ENCODE results near the gene ZMIZ1.

ZMIZ1 gene

DNA sequence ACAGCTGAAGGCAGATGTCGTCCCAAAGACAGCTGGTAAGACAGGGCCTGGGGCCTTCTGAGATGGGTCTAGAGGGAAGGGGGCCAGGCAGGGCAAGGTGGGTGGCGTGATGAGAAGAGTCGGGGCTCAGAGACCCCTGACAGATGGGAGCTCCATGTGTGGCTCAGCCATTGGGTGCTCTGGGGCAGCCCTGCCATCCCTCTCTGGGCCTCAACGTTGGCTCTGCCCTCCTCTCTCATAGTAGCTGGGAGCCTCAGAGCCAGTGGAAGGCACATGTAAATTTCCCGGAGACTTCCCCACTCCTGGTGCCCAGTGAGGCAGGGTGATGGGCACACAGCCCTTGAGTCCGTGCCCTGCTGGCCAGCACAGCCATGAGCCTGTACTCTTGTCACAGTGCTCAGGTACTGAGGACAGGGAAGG is 280.3 kb downstream of the ZMIZ1 start:
- DNase-seq: peak; percentile 35

GRCh38 chr10:79349766-79350406 is 281.1 kb downstream of the ZMIZ1 start:
- DNase-seq: no peak

GRCh38 chr10:79350407-79351154 is 281.8 kb downstream of the ZMIZ1 start:
- peak; percentile 42 for DNase-seq

DNA sequence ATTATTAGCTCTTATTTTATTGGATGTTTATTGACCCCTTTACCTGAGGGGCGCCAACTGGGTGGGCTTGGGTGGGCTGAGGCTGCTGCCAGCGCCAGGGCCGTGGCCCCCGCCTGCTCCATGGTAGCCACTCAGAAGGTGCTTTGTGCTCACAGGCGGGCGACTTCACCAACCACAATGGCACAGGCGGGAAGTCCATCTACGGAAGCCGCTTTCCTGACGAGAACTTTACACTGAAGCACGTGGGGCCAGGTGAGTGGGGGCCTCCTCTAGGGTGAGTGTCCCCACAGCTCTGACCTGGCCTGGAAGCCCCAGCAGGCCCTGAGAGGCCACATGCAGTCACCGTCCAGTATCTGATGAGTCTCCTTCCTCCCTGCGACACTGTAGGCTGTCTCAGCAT is 282.6 kb downstream of the ZMIZ1 start:
- peak; percentile 28 for DNase-seq

DNA sequence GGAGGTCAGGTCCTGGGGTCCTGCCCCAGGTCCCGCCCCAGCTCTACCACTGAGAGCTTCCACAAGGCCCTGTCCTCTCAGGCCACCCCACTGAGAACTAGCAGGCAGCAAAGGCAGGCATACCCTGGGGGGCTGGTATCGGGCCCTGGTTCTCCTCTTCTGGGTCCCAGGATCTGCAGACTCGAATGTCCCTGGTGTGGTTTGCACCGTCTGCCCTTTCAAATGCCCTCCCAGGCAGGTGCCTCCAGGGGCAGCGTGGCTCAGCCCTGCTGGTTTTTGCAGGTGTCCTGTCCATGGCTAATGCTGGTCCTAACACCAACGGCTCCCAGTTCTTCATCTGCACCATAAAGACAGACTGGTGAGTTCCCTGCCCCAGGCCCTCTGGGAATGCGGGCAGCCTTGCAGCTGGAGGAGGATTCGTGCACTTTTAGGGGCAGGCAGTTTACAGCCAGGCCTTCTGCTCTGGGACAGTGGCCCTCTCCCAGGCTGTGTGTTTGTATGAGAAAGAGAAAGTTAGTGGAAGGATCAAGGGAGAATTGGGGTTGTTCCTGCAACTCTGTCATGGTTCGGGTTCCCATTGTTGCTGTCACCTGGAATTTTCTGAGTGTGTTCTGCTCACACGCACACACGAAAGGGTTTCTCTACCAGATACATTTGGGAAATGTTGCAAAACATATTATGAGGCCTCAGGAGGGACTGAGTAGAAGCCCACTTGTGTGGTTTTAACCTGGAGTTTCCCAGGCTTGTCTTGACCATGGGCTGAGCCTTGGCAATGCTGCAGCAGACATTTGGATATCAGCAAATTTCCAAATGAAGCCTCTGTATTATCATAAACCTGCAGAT is 283.5 kb downstream of the ZMIZ1 start:
- DNase-seq: peak; percentile 41

- DNase-seq: peak; percentile 16
Observed at GRCh38 chr10:79353000-79353406, 284.2 kb downstream of the ZMIZ1 start.

DNA sequence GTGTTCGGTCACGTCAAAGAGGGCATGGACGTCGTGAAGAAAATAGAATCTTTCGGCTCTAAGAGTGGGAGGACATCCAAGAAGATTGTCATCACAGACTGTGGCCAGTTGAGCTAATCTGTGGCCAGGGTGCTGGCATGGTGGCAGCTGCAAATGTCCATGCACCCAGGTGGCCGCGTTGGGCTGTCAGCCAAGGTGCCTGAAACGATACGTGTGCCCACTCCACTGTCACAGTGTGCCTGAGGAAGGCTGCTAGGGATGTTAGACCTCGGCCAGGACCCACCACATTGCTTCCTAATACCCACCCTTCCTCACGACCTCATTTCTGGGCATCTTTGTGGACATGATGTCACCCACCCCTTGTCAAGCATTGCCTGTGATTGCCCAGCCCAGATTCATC is 285.0 kb downstream of the ZMIZ1 start:
- DNase-seq: peak; percentile 5

GRCh38 chr10:79354141-79354540 is 285.4 kb downstream of the ZMIZ1 start:
- DNase-seq: no peak

GRCh38 chr10:79354615-79355014 is 285.8 kb downstream of the ZMIZ1 start:
- peak; percentile 11 for DNase-seq

DNA sequence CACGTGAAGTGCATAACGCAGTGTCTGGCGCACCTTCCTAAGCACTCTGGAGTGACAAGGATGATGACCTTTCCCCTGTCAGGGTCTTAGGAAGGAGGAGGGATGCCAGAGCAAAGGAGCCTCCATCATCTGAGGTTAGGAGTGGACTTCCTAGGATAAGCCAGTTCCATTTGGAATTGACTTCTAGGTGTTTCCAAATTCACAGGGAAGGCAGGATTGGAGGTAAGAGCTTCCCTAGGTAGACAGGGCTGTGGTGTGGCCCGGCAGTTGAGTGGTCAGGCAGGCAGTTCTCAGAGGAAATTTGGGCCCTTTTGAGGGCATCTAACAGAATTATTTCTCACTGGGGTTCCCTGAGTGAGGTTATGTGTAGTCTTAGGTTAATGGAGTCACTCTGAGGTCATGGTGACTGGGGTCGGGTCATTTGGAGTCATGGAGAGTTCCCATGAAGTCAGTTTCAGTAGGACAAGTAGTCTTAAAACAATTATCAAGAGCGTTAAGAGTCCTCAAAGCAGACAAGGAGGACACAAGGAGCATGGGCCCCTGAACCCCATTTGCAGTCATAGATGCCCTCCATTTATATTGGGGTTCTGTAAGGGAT is 286.8 kb downstream of the ZMIZ1 start:
- peak; percentile 20 for DNase-seq

GRCh38 chr10:79356104-79356503 is 287.3 kb downstream of the ZMIZ1 start:
- DNase-seq: peak; percentile 19

DNA sequence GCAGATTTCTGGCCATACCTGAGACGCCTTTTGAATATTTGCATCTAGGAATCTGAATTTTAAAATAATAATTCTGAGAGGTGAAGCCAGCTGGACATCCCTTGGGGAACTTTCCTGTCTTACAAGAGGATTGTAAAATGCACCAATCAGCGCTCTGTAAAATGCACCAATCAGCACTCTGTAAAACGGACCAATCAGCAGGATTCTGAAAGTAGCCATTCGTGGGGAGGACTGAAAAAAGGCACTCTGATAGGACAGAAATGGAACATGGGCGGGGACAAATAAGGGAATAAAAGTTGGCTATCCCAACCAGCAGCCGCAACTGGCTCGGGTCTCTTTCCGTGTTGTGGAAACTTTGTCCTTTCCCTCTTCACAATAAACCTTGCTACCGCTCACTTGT is 288.4 kb downstream of the ZMIZ1 start:
- DNase-seq: no peak

GRCh38 chr10:79358811-79359210 is 290.0 kb downstream of the ZMIZ1 start:
- peak; percentile 39 for DNase-seq

DNA sequence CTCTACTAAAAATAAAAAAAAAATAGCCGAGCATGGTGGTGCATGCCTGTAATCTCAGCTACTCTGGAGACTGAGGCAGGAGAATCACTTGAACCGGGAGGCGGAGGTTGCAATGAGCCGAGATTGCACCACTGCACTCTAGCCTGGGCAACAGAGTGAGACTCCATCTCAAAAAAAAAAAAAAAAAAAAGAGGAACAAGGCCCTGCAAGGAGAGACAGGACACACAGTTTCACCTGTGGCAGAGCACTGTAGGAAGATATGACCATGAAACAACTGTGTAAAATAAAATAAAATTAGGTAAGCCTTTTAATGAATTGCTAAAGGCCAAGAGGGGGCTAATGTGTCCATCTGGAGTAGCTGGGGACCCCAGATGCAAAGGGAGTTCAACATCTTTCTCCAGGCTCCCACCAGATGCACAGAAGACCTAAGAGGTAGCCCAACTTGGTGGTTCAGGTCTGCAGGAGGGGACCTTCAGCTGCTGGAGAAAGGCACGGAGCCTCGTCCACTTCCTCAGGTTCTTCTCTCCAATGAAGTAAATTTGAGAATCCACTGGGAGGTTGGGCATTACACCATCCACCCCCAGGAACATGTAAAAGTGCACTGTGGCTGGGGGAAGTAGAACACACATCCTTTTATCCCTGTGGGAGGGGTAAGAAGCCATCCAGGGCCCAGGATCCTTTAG is 291.2 kb downstream of the ZMIZ1 start:
- DNase-seq: no peak

DNA sequence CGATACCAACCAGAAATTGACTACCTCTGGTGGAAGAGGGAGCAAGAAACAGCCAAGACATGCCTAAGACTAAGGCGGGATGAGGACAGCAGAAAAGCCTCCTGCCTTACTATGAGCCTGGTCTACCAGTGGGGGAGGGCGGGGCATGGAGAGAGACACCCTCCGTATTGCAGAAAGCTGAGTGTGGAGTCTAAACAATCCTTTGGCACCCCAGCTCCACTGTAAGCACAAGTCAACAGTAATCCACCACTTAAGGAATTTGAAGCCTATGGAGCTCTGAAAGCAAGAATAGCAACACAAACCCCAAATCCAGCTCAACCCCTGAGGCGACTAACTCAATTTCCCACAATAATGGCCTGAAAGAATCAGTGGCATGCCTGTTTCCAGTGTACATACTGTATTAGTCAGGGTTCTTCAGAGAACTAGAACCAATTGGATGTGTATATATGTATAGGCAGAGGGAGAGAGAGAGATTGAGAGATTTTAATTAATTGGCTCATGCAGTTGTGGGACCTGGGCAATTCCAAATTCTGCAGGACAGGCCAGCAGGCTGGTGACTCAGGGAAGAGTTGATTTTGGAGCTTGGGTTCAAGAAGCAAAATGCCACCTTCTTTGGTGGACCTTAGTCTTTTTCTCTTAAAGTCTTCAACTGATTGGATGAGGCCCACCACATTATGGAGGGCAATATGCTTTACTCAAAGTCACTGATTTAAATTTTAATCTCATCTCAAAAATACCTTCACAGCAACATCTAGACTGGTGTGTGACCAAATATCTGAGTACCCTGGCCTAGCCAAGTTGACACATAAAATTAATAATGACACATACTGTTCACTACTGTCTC is 292.0 kb downstream of the ZMIZ1 start:
- DNase-seq: peak; percentile 47

GRCh38 chr10:79361726-79362397 is 293.1 kb downstream of the ZMIZ1 start:
- no peak for DNase-seq
